SU-DHL-6 (cell line): ENCODE data around the gene SLC35D1.
A peak's percentile ranks its signal among the peaks of the same experiment; 100 is the strongest.

ENCODE experiments used
- H2AFZ ChIP-seq: fragments of 200-600 bp; sonication (generic); 2 replicates; pipeline ENCODE4 v1.6.1; 2014; ENCODE audit warnings: low read depth, mild to moderate bottlenecking, moderate library complexity, mixed read lengths, antibody characterized with exemption, low read length; ENCODE audit not compliant: severe bottlenecking
- H3F3A ChIP-seq: fragments of 200-600 bp; shearing (Covaris generic); 2 replicates; pipeline ENCODE4 v1.6.0; 2016; ENCODE audit warnings: antibody characterized with exemption, mild to moderate bottlenecking; ENCODE audit not compliant: insufficient read depth
- H3K27ac ChIP-seq: fragments of 200-600 bp; sonication (generic); 2 replicates; pipeline ENCODE4 v1.5.1; 2016; ENCODE audit warnings: low read depth, mild to moderate bottlenecking, low read length, moderate library complexity, mixed read lengths
- H3K27me3 ChIP-seq: fragments of 200-600 bp; sonication (generic), shearing (Covaris generic); 2 replicates; pipeline ENCODE4 v1.6.0; 2014; ENCODE audit warnings: mild to moderate bottlenecking, low read length
- H3K36me3 ChIP-seq: fragments of 200-600 bp; sonication (generic); 2 replicates; pipeline ENCODE4 v1.6.1; 2014; ENCODE audit warnings: mild to moderate bottlenecking, low read length, mixed read lengths
- H3K4me2 ChIP-seq: fragments of 300-600, 200-600 bp; shearing (Covaris generic), sonication (generic); 2 replicates; pipeline ENCODE4 v1.6.0; 2014; ENCODE audit warnings: low read length, low read depth, mild to moderate bottlenecking; ENCODE audit not compliant: poor library complexity, severe bottlenecking
- H3K4me3 ChIP-seq: fragments of 200-600 bp; sonication (generic); 2 replicates; pipeline ENCODE4 v1.5.1; 2014; ENCODE audit warnings: antibody characterized with exemption, low read length, mild to moderate bottlenecking, mixed read lengths; ENCODE audit not compliant: insufficient read depth, poor library complexity, severe bottlenecking
- H3K79me2 ChIP-seq: fragments of 200-600 bp; sonication (generic); 2 replicates; pipeline ENCODE4 v1.6.1; 2014; ENCODE audit warnings: mild to moderate bottlenecking, low read length, moderate library complexity; ENCODE audit not compliant: insufficient read depth
- H3K9ac ChIP-seq: fragments of 200-600 bp; sonication (generic); 2 replicates; pipeline ENCODE4 v1.7.0; 2014; ENCODE audit warnings: mild to moderate bottlenecking, low read length
- H3K9me2 ChIP-seq: fragments of 200-600 bp; sonication (generic); replicated peaks from 2 replicates; pipeline ENCODE4 v1.6.1; 2014; ENCODE audit warnings: low read length; ENCODE audit not compliant: insufficient read depth
- H3K9me3 ChIP-seq: fragments of 200-600 bp; sonication (generic); 2 replicates; pipeline ENCODE4 v1.6.1; 2014; ENCODE audit warnings: low read length, mixed read lengths; ENCODE audit not compliant: insufficient read depth
- H4K20me1 ChIP-seq: fragments of 200-600 bp; sonication (generic); 2 replicates; pipeline ENCODE4 v1.6.1; 2014; ENCODE audit warnings: low read depth, mild to moderate bottlenecking, antibody characterized with exemption, low read length, moderate library complexity, mixed read lengths
- EZH2phosphoT487 ChIP-seq: fragments of 200-600 bp; sonication (generic), shearing (Covaris generic); conservative IDR thresholded peaks from 2 replicates; pipeline ENCODE4 v1.6.1; 2018; ENCODE audit warnings: mild to moderate bottlenecking, antibody characterized with exemption, low read length, moderate library complexity, mixed read lengths
- TF ChIP-seq, protein P1 (sequence below): fragments of 200-600 bp; sonication (generic); IDR thresholded peaks from one replicate; pipeline ENCODE4 v1.5.1; 2017; ENCODE audit warnings: antibody characterized with exemption, mild to moderate bottlenecking, low read length, moderate library complexity; ENCODE audit not compliant: insufficient read depth, poor library complexity, severe bottlenecking

SLC35D1 gene

DNA sequence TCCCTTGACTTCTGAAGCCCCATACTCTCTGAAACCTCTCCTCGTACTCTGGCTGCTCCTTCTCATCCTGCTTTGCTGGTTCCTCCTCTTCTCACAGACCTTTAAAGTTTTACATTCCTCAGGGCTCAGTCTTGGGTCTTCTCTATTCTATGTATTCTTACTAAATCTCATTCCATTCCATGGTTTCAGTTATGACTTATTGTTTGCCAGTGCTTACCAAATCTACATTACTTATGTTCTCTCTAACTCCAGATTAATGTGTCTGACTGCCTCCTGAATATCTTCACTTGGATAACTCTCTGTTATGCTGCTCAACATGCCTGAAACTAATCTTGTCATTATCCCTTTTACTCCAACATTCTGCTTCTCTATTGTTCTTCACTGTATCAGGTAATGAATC lies 5.4 kb upstream of the SLC35D1 start:
- H4K20me1 ChIP-seq = no peaks in the 10 kb centered on the region
- H3K9ac ChIP-seq = no peak overlapping the region
- TF ChIP-seq, protein P1, sequence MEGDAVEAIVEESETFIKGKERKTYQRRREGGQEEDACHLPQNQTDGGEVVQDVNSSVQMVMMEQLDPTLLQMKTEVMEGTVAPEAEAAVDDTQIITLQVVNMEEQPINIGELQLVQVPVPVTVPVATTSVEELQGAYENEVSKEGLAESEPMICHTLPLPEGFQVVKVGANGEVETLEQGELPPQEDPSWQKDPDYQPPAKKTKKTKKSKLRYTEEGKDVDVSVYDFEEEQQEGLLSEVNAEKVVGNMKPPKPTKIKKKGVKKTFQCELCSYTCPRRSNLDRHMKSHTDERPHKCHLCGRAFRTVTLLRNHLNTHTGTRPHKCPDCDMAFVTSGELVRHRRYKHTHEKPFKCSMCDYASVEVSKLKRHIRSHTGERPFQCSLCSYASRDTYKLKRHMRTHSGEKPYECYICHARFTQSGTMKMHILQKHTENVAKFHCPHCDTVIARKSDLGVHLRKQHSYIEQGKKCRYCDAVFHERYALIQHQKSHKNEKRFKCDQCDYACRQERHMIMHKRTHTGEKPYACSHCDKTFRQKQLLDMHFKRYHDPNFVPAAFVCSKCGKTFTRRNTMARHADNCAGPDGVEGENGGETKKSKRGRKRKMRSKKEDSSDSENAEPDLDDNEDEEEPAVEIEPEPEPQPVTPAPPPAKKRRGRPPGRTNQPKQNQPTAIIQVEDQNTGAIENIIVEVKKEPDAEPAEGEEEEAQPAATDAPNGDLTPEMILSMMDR = no peak
- TF ChIP-seq EZH2phosphoT487 = no peak
- H3K9me3 ChIP-seq = no peaks in the 10 kb centered on the region
- H2AFZ ChIP-seq = no peak overlapping the region
- no peak overlapping the region for H3K4me3 ChIP-seq
- H3F3A ChIP-seq = peaks cover 7% of the 10 kb centered on the region
- no peak overlapping the region for H3K27ac ChIP-seq
- no peaks in the 10 kb centered on the region for H3K27me3 ChIP-seq
- H3K79me2 ChIP-seq = no peaks in the 10 kb centered on the region
- H3K4me2 ChIP-seq = no peak overlapping the region
- H3K9me2 ChIP-seq = no peaks in the 10 kb centered on the region
- H3K36me3 ChIP-seq = no peaks in the 10 kb centered on the region

DNA sequence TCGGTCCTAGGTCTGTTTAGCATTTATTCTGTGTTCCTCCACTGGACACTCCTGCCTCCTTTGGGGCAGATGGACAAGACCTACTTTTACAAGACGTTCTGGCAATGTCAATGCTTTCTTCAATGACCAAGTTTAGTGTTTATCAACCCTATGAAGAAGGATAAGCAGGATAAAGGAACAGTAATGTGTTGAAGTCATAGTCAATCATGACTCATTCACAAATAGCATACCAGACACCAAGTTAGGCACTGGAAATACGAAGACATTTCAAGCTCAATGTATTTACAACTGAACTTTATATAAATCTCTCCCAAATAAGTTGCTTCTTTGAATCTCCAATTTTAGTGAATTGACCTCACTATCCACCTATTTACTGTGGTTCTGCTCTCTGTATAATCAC lies 4.8 kb upstream of the SLC35D1 start:
- H3K27me3 ChIP-seq = no peaks in the 10 kb centered on the region
- H3K36me3 ChIP-seq = no peaks in the 10 kb centered on the region
- no peak overlapping the region for H3K9ac ChIP-seq
- no peaks in the 10 kb centered on the region for H3K9me2 ChIP-seq
- no peak overlapping the region for H3K27ac ChIP-seq
- H3F3A ChIP-seq = peaks cover 7% of the 10 kb centered on the region
- H2AFZ ChIP-seq = no peak overlapping the region
- H4K20me1 ChIP-seq = no peaks in the 10 kb centered on the region
- TF ChIP-seq EZH2phosphoT487 = no peak
- TF ChIP-seq, protein P1 = no peak
- H3K4me3 ChIP-seq = no peak overlapping the region
- H3K79me2 ChIP-seq = no peaks in the 10 kb centered on the region
- no peaks in the 10 kb centered on the region for H3K9me3 ChIP-seq
- H3K4me2 ChIP-seq = no peak overlapping the region

DNA sequence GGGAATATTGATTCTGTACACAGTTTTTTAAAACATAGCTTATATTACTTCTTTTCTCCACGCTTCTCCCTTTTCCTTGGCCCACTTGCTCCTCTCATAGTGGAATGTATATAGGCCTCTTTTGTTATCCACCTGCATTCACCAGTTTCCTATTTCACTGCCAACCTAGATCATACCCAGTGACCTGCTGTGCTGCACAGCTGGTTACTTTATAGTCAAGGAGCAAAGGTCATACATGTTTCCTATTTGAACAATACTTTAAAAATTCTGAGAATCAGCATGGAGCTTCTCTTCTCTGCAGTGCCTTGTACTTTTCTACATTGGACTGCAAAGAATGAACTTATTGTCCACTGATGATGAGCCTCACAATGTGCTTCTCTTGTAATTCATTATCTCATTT lies 4.3 kb upstream of the SLC35D1 start:
- TF ChIP-seq EZH2phosphoT487 = no peak
- TF ChIP-seq, protein P1 = no peak

DNA sequence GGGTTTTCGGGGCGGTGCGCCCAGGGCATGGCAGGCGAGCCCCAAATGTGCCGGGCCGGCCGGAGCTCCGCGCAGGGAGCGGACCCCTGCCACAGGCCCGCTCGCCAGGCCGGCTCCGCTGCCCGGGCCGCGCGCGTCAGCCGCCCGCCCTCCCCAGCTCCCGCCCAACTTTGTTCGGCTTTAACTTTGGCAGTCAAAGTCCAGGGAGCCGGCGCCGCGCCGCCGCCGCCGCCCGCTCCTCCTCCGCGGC lies 488 bp downstream of the SLC35D1 start:
- TF ChIP-seq, protein P1 = no peak
- no peak for TF ChIP-seq EZH2phosphoT487
- H3K9ac ChIP-seq = peak overlapping the region; percentile 81
- H3K9me2 ChIP-seq = no peaks in the 10 kb centered on the region
- peak overlapping the region; percentile 65 for H3K4me3 ChIP-seq
- peak overlapping the region; percentile 70 for H3K4me2 ChIP-seq
- H3F3A ChIP-seq = peaks cover 11% of the 10 kb centered on the region
- no peaks in the 10 kb centered on the region for H3K9me3 ChIP-seq
- H3K79me2 ChIP-seq = 0 out of 2 replicates have a peak, but pooled peaks cover 4% of the 10 kb centered on the region
- H3K27me3 ChIP-seq = no peaks in the 10 kb centered on the region
- H4K20me1 ChIP-seq = no peaks in the 10 kb centered on the region
- H3K27ac ChIP-seq = peak overlapping the region; percentile 80
- peaks cover 26% of the 10 kb centered on the region for H3K36me3 ChIP-seq
- H2AFZ ChIP-seq = peak overlapping the region; percentile 97

More for the DNA sequence above, 4.3 kb upstream of the SLC35D1 start:
- Histone ChIP-seq H4K20me1 (no peaks in the 10 kb centered on the region), H3K27me3 (no peaks in the 10 kb centered on the region), H3K79me2 (0 out of 2 replicates have a peak, but pooled peaks cover under 1% of the 10 kb centered on the region), H3K36me3 (no peaks in the 10 kb centered on the region), H2AFZ (no peak overlapping the region), H3K9ac (no peak overlapping the region), H3K27ac (no peak overlapping the region), H3K9me3 (no peaks in the 10 kb centered on the region), H3K9me2 (no peaks in the 10 kb centered on the region), H3K4me3 (no peak overlapping the region), H3K4me2 (no peak overlapping the region), H3F3A (peaks cover 7% of the 10 kb centered on the region)
